IMR-90 (cell line): Measurements from ENCODE around the gene CERS5. TPM values are rescaled to one million over a fixed set of nuclear protein-coding genes. Genes with fewer than 3 reads are reported as not detected.

Source experiments
- ATAC-seq: fragments of 200-7000 bp; cut with Tn5 transposase; 2 replicates; pipeline ENCODE4 v1.9.1; 2020; ENCODE audit warnings: low read depth, mild to moderate bottlenecking, moderate library complexity
- BruUV-seq: library from RNA; stranded (reverse); fragments of 400-500 nt; replicated peaks from 2 replicates; lab custom pipeline; 2021; lab: Mats Ljungman, UMichigan
- CTCF ChIA-PET: fragments of 300-600 bp; formaldehyde crosslinking; extraction: SDS; loops from one replicate; lab custom pipeline; 2021; ENCODE audit warnings: antibody characterized with exemption; lab: Yijun Ruan, JAX
- POLR2A ChIA-PET: fragments of 300-600 bp; sonication (Branson Sonifier 250); formaldehyde crosslinking; loops from one replicate; lab custom pipeline; 2022; ENCODE audit warnings: antibody characterized with exemption; ENCODE audit not compliant: unreplicated experiment; lab: Charles Lee
- DNase-seq: peaks from one replicate; pipeline ENCODE4 v3.0.0; 2013
- H2AFZ ChIP-seq: replicated peaks from 2 replicates; pipeline ENCODE3; 2013; ENCODE audit warnings: low read length, mild to moderate bottlenecking; ENCODE audit not compliant: poor library complexity
- H2AK5ac ChIP-seq: 2 replicates; pipeline ENCODE4 v1.6.1; 2013; ENCODE audit warnings: low read depth, low read length, inconsistent platforms
- H2AK9ac ChIP-seq: replicated peaks from 2 replicates; pipeline ENCODE3; 2013; ENCODE audit warnings: mild to moderate bottlenecking, low read depth, low read length, moderate library complexity; ENCODE audit not compliant: poor library complexity
- H2BK120ac ChIP-seq: 2 replicates; pipeline ENCODE4 v1.6.1; 2013; ENCODE audit warnings: low read depth, low read length, inconsistent platforms
- H2BK15ac ChIP-seq: 3 replicates; pipeline ENCODE4 v1.6.1; 2013; ENCODE audit warnings: low read depth, low read length, inconsistent platforms
- H2BK20ac ChIP-seq: 2 replicates; pipeline ENCODE4 v1.6.1; 2013; ENCODE audit warnings: low read depth, mild to moderate bottlenecking, inconsistent platforms, low read length, moderate library complexity
- H2BK5ac ChIP-seq: 2 replicates; pipeline ENCODE4 v1.6.1; 2013; ENCODE audit warnings: mild to moderate bottlenecking, low read depth, low read length, inconsistent platforms; ENCODE audit not compliant: poor library complexity, severe bottlenecking
- H3K14ac ChIP-seq: replicated peaks from 2 replicates; pipeline ENCODE4 v1.6.1; 2013; ENCODE audit warnings: low read depth, low read length, inconsistent platforms
- H3K18ac ChIP-seq: 2 replicates; pipeline ENCODE4 v1.6.1; 2013; ENCODE audit warnings: low read depth, low read length, control low read depth
- H3K23ac ChIP-seq: 2 replicates; pipeline ENCODE4 v1.6.1; 2013; ENCODE audit warnings: low read depth, low read length, inconsistent platforms
- H3K27ac ChIP-seq: 2 replicates; pipeline ENCODE4 v1.5.1; 2013; ENCODE audit warnings: mild to moderate bottlenecking, control low read depth, low read length; ENCODE audit not compliant: insufficient read depth
- H3K27me3 ChIP-seq: 2 replicates; pipeline ENCODE4 v1.6.1; 2013; ENCODE audit warnings: low read length; ENCODE audit not compliant: control insufficient read depth, insufficient read depth
- H3K36me3 ChIP-seq: 2 replicates; pipeline ENCODE4 v1.6.1; 2013; ENCODE audit warnings: low read length, mixed read lengths; ENCODE audit not compliant: control insufficient read depth, insufficient read depth
- H3K4ac ChIP-seq: 2 replicates; pipeline ENCODE4 v1.6.1; 2013; ENCODE audit warnings: low read depth, low read length, inconsistent platforms
- H3K4me1 ChIP-seq: 2 replicates; pipeline ENCODE4 v1.6.1; 2013; ENCODE audit warnings: low read length, mixed read lengths; ENCODE audit not compliant: control insufficient read depth, insufficient read depth
- H3K4me2 ChIP-seq: 2 replicates; pipeline ENCODE4 v1.6.1; 2013; ENCODE audit warnings: low read depth, mild to moderate bottlenecking, control low read depth, low read length, moderate library complexity
- H3K4me3 ChIP-seq: 2 replicates; pipeline ENCODE4 v1.5.1; 2013; ENCODE audit warnings: low read depth, mild to moderate bottlenecking, control low read depth, low read length, moderate library complexity; ENCODE audit not compliant: insufficient read depth
- H3K56ac ChIP-seq: 2 replicates; pipeline ENCODE4 v1.6.1; 2013; ENCODE audit warnings: low read length, inconsistent platforms; ENCODE audit not compliant: insufficient read depth; ENCODE audit errors: extremely low read depth
- H3K79me1 ChIP-seq, 2 experiments: 2 replicates each; pipeline ENCODE4 v1.6.1; 2013; ENCODE audit warnings: low read length in 2 of 2, inconsistent platforms in 1 of 2, low read depth in 1 of 2
- H3K9ac ChIP-seq: 2 replicates; pipeline ENCODE4 v1.6.1; 2013; ENCODE audit warnings: low read depth, low read length, control low read depth
- H3K9me1 ChIP-seq: 2 replicates; pipeline ENCODE4 v1.6.1; 2013; ENCODE audit warnings: low read length, inconsistent platforms; ENCODE audit not compliant: insufficient read depth
- H3K9me3 ChIP-seq: 2 replicates; pipeline ENCODE4 v1.6.1; 2013; ENCODE audit warnings: low read length; ENCODE audit not compliant: control insufficient read depth, insufficient read depth
- H4K20me1 ChIP-seq: 2 replicates; pipeline ENCODE4 v1.6.1; 2013; ENCODE audit warnings: low read length, inconsistent platforms; ENCODE audit not compliant: insufficient read depth
- H4K5ac ChIP-seq: 2 replicates; pipeline ENCODE4 v1.6.1; 2013; ENCODE audit warnings: mild to moderate bottlenecking, low read depth, low read length, control low read depth
- H4K8ac ChIP-seq, 2 experiments: 2 replicates each; pipeline ENCODE4 v1.6.1; 2013; ENCODE audit warnings: low read depth in 2 of 2, low read length in 2 of 2, control low read depth in 1 of 2, inconsistent platforms in 1 of 2
- H4K91ac ChIP-seq: 2 replicates; pipeline ENCODE4 v1.6.1; 2013; ENCODE audit warnings: low read depth, low read length, inconsistent platforms; ENCODE audit not compliant: insufficient read depth
- CEBPB ChIP-seq: IDR thresholded peaks from 2 replicates; pipeline ENCODE4 v1.6.1; 2012; ENCODE audit warnings: low read depth, low read length, improper control_type of control experiment
- FOS ChIP-seq: fragments of 150-350 bp; IDR thresholded peaks from 2 replicates; pipeline ENCODE4 v1.6.1; 2016; ENCODE audit warnings: low read depth, low read length
- MAFK ChIP-seq: IDR thresholded peaks from 2 replicates; pipeline ENCODE4 v1.6.1; 2012; ENCODE audit warnings: low read depth, low read length, improper control_type of control experiment
- MAZ ChIP-seq: IDR thresholded peaks from 2 replicates; pipeline ENCODE4 v1.6.1; 2012; ENCODE audit warnings: low read depth, mild to moderate bottlenecking, low read length, improper control_type of control experiment, moderate library complexity, borderline replicate concordance
- MXI1 ChIP-seq: IDR thresholded peaks from 2 replicates; pipeline ENCODE4 v1.6.1; 2012; ENCODE audit warnings: low read depth, mild to moderate bottlenecking, low read length, moderate library complexity, borderline replicate concordance
- NFE2L2 ChIP-seq: fragments of 150-350 bp; IDR thresholded peaks from 2 replicates; pipeline ENCODE4 v1.6.1; 2016; ENCODE audit warnings: low read depth, mild to moderate bottlenecking, low read length
- RAD21 ChIP-seq: IDR thresholded peaks from 2 replicates; pipeline ENCODE4 v1.6.1; 2012; ENCODE audit warnings: low read length, improper control_type of control experiment
- RCOR1 ChIP-seq: IDR thresholded peaks from 2 replicates; pipeline ENCODE4 v1.6.1; 2012; ENCODE audit warnings: mild to moderate bottlenecking, low read length, improper control_type of control experiment; ENCODE audit not compliant: insufficient replicate concordance
- RFX5 ChIP-seq: IDR thresholded peaks from 2 replicates; pipeline ENCODE4 v1.8.0; 2012; ENCODE audit warnings: low read depth, mild to moderate bottlenecking, low read length, moderate library complexity
- SMC3 ChIP-seq: fragments of 150-350 bp; IDR thresholded peaks from 2 replicates; pipeline ENCODE4 v1.6.1; 2016; ENCODE audit warnings: low read depth, mild to moderate bottlenecking, antibody characterized with exemption, low read length, moderate library complexity
- WGBS, 2 experiments: methylation state at CpG; one replicate each; pipeline versions ENCODE4 v1.1.5 to v1.1.7; 2013; ENCODE audit warnings: missing lambda C conversion rate in 2 of 2; ENCODE audit not compliant: insufficient read length in 1 of 2; ENCODE audit errors: extremely low coverage in 2 of 2; 5-methylcytosine and 5-hydroxymethylcytosine counted together
- dilution Hi-C: fragments of 300-500 bp; cut with HindIII; formaldehyde crosslinking; loops from one replicate; pipeline ENCODE4 v1.14.3; 2018; ENCODE audit warnings: low sequenced_read_pairs; ENCODE audit not compliant: unreplicated experiment
- in situ Hi-C: fragments of 300-500 bp; cut with MboI; formaldehyde crosslinking; loops from 3 replicates; pipeline ENCODE4 v1.14.3; 2019; ENCODE audit warnings: low sequenced_read_pairs, inconsistent platforms, mixed read lengths
- intact Hi-C: fragments of 100-400 bp; cut with micrococcal nuclease; formaldehyde crosslinking; loops from 2 replicates; pipeline ENCODE4 v1.10.0; 2022
- polyA plus RNA-seq, 3 experiments: library from polyadenylated mRNA; depleted of rRNA; stranded (reverse); fragments of >200 nt; gene quantifications; 2 replicates each; pipeline ENCODE4 v1.2.3, GENCODE V29; 2012; ENCODE audit warnings: low replicate concordance in 1 of 3
- total RNA-seq: library from RNA; depleted of rRNA; stranded (reverse); fragments of >200 nt; gene quantifications from 2 replicates; pipeline ENCODE4 v1.2.3, GENCODE V29; 2012
- TF ChIP-seq, protein P1 (sequence below): fragments of 150-350 bp; IDR thresholded peaks from 2 replicates; pipeline ENCODE4 v1.6.1; 2017; ENCODE audit warnings: mild to moderate bottlenecking, antibody characterized with exemption, low read length, low read depth
- TF ChIP-seq, protein P2 (sequence below): conservative IDR thresholded peaks from 2 replicates; pipeline ENCODE4 v1.5.1; 2012; ENCODE audit warnings: mild to moderate bottlenecking, low read depth, low read length, improper control_type of control experiment
- TF ChIP-seq, protein P3 (sequence below): fragments of 150-350 bp; IDR thresholded peaks from 2 replicates; pipeline ENCODE4 v1.6.1; 2016; ENCODE audit warnings: low read depth, mild to moderate bottlenecking, low read length, moderate library complexity, borderline replicate concordance

Gene CERS5
- total and polyA plus RNA-seq, 2 of the 4 experiments (the other 2 are of a cell fraction): 40.3 to 60.3 TPM

DNA sequence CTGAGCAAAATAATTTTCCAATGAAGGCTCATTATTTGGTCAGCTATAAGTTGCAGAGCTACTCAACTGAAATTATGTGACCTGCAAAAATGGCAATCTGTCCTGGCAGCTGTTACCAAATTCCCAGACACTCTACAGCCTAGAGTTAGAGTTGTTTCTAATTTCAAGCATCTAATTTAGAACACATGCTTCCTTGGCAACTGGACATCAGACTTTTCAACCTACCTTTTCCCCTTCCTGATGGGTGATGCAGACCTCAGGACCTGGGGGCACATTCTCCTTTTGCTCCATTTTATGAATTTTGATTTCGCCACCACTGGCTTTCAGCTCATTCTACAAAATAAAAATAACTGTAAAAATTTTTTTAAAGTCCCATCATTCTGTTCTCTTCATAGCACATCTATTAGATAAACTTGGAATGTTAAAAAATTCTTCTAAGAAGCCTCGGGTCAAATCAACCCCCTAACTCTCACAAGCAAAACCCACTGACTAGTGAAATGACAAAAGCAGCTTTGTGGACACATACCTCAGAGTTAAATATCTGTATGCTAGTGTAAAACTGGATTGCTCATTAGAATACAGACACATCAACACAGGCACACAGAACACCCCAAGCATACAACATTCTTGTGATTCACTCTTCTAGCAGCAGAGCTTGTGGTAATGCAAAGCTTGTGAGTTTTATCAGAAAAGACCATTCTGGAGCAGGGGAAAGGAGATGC, 33.5 kb upstream of the CERS5 start:
- Histone ChIP-seq H3K36me3 (peaks cover 56% of the 10 kb centered on the region), H3K4me2 (no peak overlapping the region), H3K79me1 (peaks cover 27 to 78% of the 10 kb centered on the region in 2 experiments), H4K20me1 (peaks cover 8% of the 10 kb centered on the region; the same call in 1 of the 2 replicates), H3K4me1 (peaks cover 15% of the 10 kb centered on the region), H4K91ac (no peak overlapping the region), H2BK5ac (peak overlapping the region; percentile 77), H3K23ac (no peak overlapping the region), H4K8ac (peak overlapping the region in 1 of 2 experiments; percentile 44; a peak in 3 of 4 replicates), H2BK15ac (0 out of 3 replicates have a peak overlapping the region, but pooled peaks have one; percentile 12), H3K4me3 (no peak overlapping the region), H4K5ac (peak overlapping the region; percentile 39; the same call in 1 of the 2 replicates), H3K4ac (peak overlapping the region; percentile 19; the same call in 1 of the 2 replicates), H3K14ac (0 out of 2 replicates have a peak overlapping the region, but pooled peaks have one; percentile 7), H3K27me3 (no peaks in the 10 kb centered on the region), H2AK9ac (no peak overlapping the region), H2AFZ (no peak overlapping the region), H3K9me3 (no peaks in the 10 kb centered on the region), H3K9me1 (peaks cover 3% of the 10 kb centered on the region; the same call in 1 of the 2 replicates), H2BK120ac (no peak overlapping the region), H3K18ac (0 out of 2 replicates have a peak overlapping the region, but pooled peaks have one; percentile 29), H3K9ac (no peak overlapping the region), H3K56ac (0 out of 2 replicates have a peak overlapping the region, but pooled peaks have one; percentile 0), H2AK5ac (peak overlapping the region; percentile 20; the same call in 1 of the 2 replicates), H2BK20ac (0 out of 2 replicates have a peak overlapping the region, but pooled peaks have one; percentile 3), H3K27ac (peak overlapping the region; percentile 66; the same call in 1 of the 2 replicates)
- intact Hi-C loops (no loop called here), dilution Hi-C loops (no loop called here), in situ Hi-C loops (loop anchor here (10.0 kb wide), 1 partner anchor 114 kb away; no protein-coding TSS in a partner anchor)
- ATAC-seq (peak; percentile 70), DNase-seq (peak; percentile 81)
- ChIA-PET POLR2A (no interaction called here), CTCF (interaction anchor here (0.7 kb wide), 1 partner anchor 89 kb away, joined by 3 read pairs; the partner anchor contains the start of gene COX14)
- no TSS peak for BruUV-seq
- no CpG with 5 or more reads among the region's 2 CpGs for WGBS, 2 experiments
- TF ChIP-seq, protein P1, sequence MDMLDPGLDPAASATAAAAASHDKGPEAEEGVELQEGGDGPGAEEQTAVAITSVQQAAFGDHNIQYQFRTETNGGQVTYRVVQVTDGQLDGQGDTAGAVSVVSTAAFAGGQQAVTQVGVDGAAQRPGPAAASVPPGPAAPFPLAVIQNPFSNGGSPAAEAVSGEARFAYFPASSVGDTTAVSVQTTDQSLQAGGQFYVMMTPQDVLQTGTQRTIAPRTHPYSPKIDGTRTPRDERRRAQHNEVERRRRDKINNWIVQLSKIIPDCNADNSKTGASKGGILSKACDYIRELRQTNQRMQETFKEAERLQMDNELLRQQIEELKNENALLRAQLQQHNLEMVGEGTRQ: no peak
- TF ChIP-seq, protein P2, sequence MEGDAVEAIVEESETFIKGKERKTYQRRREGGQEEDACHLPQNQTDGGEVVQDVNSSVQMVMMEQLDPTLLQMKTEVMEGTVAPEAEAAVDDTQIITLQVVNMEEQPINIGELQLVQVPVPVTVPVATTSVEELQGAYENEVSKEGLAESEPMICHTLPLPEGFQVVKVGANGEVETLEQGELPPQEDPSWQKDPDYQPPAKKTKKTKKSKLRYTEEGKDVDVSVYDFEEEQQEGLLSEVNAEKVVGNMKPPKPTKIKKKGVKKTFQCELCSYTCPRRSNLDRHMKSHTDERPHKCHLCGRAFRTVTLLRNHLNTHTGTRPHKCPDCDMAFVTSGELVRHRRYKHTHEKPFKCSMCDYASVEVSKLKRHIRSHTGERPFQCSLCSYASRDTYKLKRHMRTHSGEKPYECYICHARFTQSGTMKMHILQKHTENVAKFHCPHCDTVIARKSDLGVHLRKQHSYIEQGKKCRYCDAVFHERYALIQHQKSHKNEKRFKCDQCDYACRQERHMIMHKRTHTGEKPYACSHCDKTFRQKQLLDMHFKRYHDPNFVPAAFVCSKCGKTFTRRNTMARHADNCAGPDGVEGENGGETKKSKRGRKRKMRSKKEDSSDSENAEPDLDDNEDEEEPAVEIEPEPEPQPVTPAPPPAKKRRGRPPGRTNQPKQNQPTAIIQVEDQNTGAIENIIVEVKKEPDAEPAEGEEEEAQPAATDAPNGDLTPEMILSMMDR: no peak
- TF ChIP-seq MXI1: no peak
- TF ChIP-seq NFE2L2: no peak
- TF ChIP-seq RAD21: no peak
- TF ChIP-seq CEBPB: no peak
- TF ChIP-seq SMC3: no peak
- TF ChIP-seq RFX5: no peak
- TF ChIP-seq, protein P3, sequence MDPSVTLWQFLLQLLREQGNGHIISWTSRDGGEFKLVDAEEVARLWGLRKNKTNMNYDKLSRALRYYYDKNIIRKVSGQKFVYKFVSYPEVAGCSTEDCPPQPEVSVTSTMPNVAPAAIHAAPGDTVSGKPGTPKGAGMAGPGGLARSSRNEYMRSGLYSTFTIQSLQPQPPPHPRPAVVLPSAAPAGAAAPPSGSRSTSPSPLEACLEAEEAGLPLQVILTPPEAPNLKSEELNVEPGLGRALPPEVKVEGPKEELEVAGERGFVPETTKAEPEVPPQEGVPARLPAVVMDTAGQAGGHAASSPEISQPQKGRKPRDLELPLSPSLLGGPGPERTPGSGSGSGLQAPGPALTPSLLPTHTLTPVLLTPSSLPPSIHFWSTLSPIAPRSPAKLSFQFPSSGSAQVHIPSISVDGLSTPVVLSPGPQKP: no peak
- TF ChIP-seq MAZ: no peak
- TF ChIP-seq MAFK: no peak
- TF ChIP-seq RCOR1: no peak
- TF ChIP-seq FOS: no peak
